Activated T-helper 2 cell treated with anti-CD3 and anti-CD28 coated beads, Interferon-gamma antibody, Interleukin-2, Interleukin-4, amounts not matched to agents 10 μg/mL and 5 μg/mL and 100 μg/mL, durations not matched to agents 14 hours and 24 hours and 36 hours (primary cell): Measurements from ENCODE around the gene ZEB2. TPM values are rescaled to one million over a fixed set of nuclear protein-coding genes. Genes with fewer than 3 reads are reported as not detected.

Experiments used
- DNase-seq: peaks from one replicate; pipeline ENCODE4 v3.0.0; 2021; ENCODE audit warnings: low spot score
- H3K27ac Mint-ChIP-seq: one replicate; pipeline ENCODE4 v1.8.0; 2021; ENCODE audit warnings: mixed read lengths
- H3K27me3 Mint-ChIP-seq: one replicate; pipeline ENCODE4 v1.8.0; 2021; ENCODE audit warnings: low read depth, mixed read lengths
- H3K36me3 Mint-ChIP-seq: one replicate; pipeline ENCODE4 v1.8.0; 2021; ENCODE audit warnings: low read depth, mixed read lengths
- H3K4me1 Mint-ChIP-seq: one replicate; pipeline ENCODE4 v1.8.0; 2021; ENCODE audit warnings: low read depth, mixed read lengths
- H3K4me3 Mint-ChIP-seq: one replicate; pipeline ENCODE4 v1.8.0; 2021; ENCODE audit warnings: low read depth, mild to moderate bottlenecking, moderate library complexity, mixed read lengths
- H3K9me3 Mint-ChIP-seq: one replicate; pipeline ENCODE4 v1.8.0; 2021; ENCODE audit warnings: mixed read lengths
- intact Hi-C: fragments of 100-400 bp; cut with micrococcal nuclease; formaldehyde crosslinking; loops from one replicate; pipeline ENCODE4 v1.15.1; 2023
- total RNA-seq: library from RNA; stranded (reverse); gene quantifications from 2 replicates; pipeline ENCODE4 v1.2.3, GENCODE V29; 2022

Gene ZEB2
- total RNA-seq, 1 donor from 2014 or later: 53.2 TPM

DNA sequence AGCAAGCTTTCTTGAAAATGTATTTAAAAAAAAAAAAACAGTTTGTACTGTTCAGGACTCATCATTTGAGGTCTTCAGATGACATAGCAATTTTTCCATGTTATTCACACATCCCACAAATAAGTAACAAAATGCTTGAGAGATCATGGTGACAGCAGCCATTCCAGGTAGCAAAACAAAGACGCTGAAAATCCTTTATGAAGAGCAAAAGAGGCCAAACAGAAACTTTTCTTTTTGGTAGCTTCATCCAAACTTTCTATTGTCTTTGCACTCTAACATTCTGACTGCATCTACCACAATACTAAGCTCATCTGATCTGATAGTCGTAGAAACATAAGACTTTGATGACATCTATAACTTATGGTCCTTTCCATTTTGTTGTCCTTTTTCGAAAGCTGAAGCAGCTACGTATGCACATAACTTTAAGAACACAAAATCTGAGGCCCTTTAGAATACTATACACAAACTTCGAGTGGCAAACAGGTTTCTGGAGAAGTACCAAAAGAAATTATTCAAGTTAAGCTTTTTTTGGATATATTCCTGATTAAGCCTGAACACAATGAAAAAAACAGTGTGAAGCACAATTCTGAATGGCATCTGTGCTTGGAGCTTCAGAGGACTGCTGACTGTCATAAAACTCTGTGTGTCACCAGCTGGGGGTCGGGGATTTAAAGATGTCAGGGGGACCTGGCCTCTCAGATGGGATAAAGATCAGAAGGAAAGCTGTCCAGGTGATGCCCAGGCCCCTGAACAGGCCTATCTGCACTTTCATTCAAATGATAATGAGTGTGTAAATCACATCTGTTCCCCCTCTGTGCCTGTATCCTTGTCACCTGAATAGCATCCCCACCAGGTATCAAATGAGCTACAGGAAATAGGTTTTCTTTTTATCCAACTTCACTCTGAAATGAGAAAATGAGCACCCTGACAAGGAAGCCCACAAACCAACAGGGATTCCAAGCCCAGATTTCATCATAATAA lies 75.8 kb downstream of the ZEB2 start:
- H3K4me1 Mint-ChIP-seq: peaks cover 21% of the 10 kb centered on the region
- no peaks in the 10 kb centered on the region for H3K27me3 Mint-ChIP-seq
- intact Hi-C loops: no loop called here
- no peak for DNase-seq
- H3K9me3 Mint-ChIP-seq: no peaks in the 10 kb centered on the region
- H3K27ac Mint-ChIP-seq: no peak overlapping the region
- no peak overlapping the region for H3K4me3 Mint-ChIP-seq
- peaks cover 31% of the 10 kb centered on the region for H3K36me3 Mint-ChIP-seq

- Mint-ChIP-seq H3K27ac (no peak overlapping the region), H3K27me3 (no peaks in the 10 kb centered on the region), H3K4me1 (peaks cover 9% of the 10 kb centered on the region), H3K9me3 (no peaks in the 10 kb centered on the region), H3K4me3 (no peak overlapping the region), H3K36me3 (peaks cover 31% of the 10 kb centered on the region)
- intact Hi-C loops: no loop called here
- no peak for DNase-seq
Measured at GRCh38 chr2:144441711-144442141, 78.2 kb downstream of the ZEB2 start.

- no peak overlapping the region for H3K4me3 Mint-ChIP-seq
- H3K9me3 Mint-ChIP-seq: no peaks in the 10 kb centered on the region
- peaks cover 26% of the 10 kb centered on the region for H3K36me3 Mint-ChIP-seq
- no peak overlapping the region for H3K27ac Mint-ChIP-seq
- H3K4me1 Mint-ChIP-seq: peaks cover 7% of the 10 kb centered on the region
- no peaks in the 10 kb centered on the region for H3K27me3 Mint-ChIP-seq
- intact Hi-C loops: no loop called here
- DNase-seq: no peak
Measured at GRCh38 chr2:144439993-144440392, 79.9 kb downstream of the ZEB2 start.

- Mint-ChIP-seq H3K4me1 (peaks cover 7% of the 10 kb centered on the region), H3K4me3 (no peak overlapping the region), H3K36me3 (peaks cover 32% of the 10 kb centered on the region), H3K27me3 (no peaks in the 10 kb centered on the region), H3K27ac (no peak overlapping the region), H3K9me3 (no peaks in the 10 kb centered on the region)
- DNase-seq: no peak
- intact Hi-C loops: no loop called here
Measured at GRCh38 chr2:144438801-144439631, 80.9 kb downstream of the ZEB2 start.

DNA sequence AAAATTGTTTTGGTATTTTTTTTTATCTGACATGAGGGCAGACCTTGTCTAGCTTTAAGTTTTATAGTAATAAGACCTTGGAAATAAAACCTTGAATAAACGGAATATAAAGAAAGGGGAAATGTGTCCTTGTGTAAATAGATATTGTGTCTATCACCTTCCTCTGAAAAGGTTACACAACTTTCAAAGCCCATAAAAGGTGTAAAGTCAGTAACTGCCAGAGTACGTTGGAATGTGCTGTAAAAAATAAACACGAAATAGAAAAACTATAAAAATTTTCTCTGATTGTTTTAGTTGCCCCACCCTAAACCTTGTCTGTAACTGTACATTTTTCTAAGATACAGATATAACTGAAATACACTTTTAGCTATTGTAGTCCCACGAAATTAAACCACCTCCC lies 82.3 kb downstream of the ZEB2 start:
- no peak overlapping the region for H3K27ac Mint-ChIP-seq
- no peaks in the 10 kb centered on the region for H3K9me3 Mint-ChIP-seq
- no peak for DNase-seq
- H3K4me1 Mint-ChIP-seq: peaks cover 7% of the 10 kb centered on the region
- H3K27me3 Mint-ChIP-seq: no peaks in the 10 kb centered on the region
- intact Hi-C loops: no loop called here
- H3K36me3 Mint-ChIP-seq: peaks cover 33% of the 10 kb centered on the region
- no peak overlapping the region for H3K4me3 Mint-ChIP-seq

GRCh38 chr2:144434425-144435222 lies 85.3 kb downstream of the ZEB2 start:
- H3K9me3 Mint-ChIP-seq: no peaks in the 10 kb centered on the region
- intact Hi-C loops: no loop called here
- peaks cover 6% of the 10 kb centered on the region for H3K4me1 Mint-ChIP-seq
- DNase-seq: no peak
- H3K36me3 Mint-ChIP-seq: peaks cover 28% of the 10 kb centered on the region
- no peak overlapping the region for H3K4me3 Mint-ChIP-seq
- H3K27ac Mint-ChIP-seq: no peak overlapping the region
- H3K27me3 Mint-ChIP-seq: no peaks in the 10 kb centered on the region

- DNase-seq: no peak
- H3K27ac Mint-ChIP-seq: no peak overlapping the region
- H3K9me3 Mint-ChIP-seq: no peaks in the 10 kb centered on the region
- intact Hi-C loops: no loop called here
- H3K36me3 Mint-ChIP-seq: peaks cover 31% of the 10 kb centered on the region
- peaks cover 6% of the 10 kb centered on the region for H3K4me1 Mint-ChIP-seq
- no peak overlapping the region for H3K4me3 Mint-ChIP-seq
- no peaks in the 10 kb centered on the region for H3K27me3 Mint-ChIP-seq
Measured at GRCh38 chr2:144432921-144433320, 87.0 kb downstream of the ZEB2 start.

DNA sequence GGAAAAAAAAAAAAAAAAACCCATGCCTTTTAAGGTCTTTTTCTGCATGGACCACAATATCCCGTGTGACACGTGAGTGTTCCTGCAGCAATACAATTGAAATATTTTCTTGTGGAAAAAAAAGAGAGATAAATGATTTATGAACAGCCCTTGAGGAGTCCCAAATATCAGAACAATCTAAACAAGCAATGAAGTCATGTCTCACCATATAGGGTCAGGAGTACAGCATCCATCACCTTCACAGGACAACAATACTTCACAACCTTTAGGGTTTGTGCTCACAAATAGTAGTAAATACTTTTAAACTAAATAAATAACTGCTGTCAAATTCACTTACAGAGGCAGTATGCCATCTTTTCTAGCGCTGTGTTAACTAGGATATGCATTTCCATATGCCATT lies 87.9 kb downstream of the ZEB2 start:
- DNase-seq: no peak
- H3K4me3 Mint-ChIP-seq: no peak overlapping the region
- peaks cover 8% of the 10 kb centered on the region for H3K4me1 Mint-ChIP-seq
- no peak overlapping the region for H3K27ac Mint-ChIP-seq
- peaks cover 36% of the 10 kb centered on the region for H3K36me3 Mint-ChIP-seq
- intact Hi-C loops: no loop called here
- H3K9me3 Mint-ChIP-seq: no peaks in the 10 kb centered on the region
- no peaks in the 10 kb centered on the region for H3K27me3 Mint-ChIP-seq

DNA sequence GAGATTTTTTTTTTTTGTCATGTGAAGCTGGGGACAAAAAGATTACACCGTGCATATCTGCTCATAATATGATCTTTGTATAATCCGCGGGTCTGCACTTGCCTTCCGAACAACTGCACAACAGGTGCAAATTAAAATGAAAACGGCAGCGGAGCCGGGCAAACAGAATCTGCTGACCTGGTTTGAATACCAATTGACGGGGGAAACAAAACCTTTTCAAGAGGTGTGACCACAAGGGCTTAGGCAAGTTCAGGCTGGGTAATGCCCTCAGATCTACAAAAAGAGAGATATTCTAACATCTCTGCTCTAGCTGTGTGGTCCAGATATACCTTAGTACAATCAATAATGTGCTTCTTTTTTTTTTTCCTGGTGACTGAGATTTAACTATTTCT lies 88.5 kb downstream of the ZEB2 start:
- Mint-ChIP-seq H3K27me3 (no peaks in the 10 kb centered on the region), H3K9me3 (no peaks in the 10 kb centered on the region), H3K4me1 (peaks cover 9% of the 10 kb centered on the region), H3K4me3 (no peak overlapping the region), H3K36me3 (peaks cover 39% of the 10 kb centered on the region), H3K27ac (no peak overlapping the region)
- DNase-seq: no peak
- intact Hi-C loops: no loop called here

DNA sequence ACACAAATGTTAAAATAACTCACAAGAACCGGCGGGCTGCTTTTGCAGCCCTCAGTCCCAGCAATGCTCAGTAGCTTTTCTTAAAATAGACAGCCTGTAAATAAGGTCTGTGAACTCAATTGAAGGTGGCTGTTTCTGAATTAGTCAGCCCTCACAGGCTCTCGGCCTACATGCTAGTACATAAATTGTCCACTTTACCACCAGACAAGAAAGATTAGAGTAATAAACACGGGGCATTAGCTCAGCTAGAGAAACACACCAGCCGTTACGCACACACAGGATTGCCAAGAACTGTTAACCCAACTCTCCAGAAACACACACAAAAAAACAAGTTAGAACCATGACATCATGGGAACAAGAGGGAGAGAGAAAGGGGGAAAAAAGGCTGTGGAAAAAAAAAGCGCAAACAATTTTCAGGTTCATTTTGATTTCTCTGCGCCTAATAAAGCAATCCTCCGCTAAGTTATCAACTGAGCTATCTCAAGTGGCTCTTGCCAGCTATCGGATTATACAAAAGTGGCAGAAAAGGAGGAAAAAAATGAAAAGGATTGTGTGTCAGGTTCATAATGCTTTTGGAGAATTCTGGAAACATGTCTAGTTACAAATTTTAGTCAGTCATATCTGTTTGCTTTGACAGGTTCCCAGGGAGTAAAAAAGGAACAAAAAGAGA lies 89.1 kb downstream of the ZEB2 start:
- intact Hi-C loops: no loop called here
- Mint-ChIP-seq H3K27ac (no peak overlapping the region), H3K27me3 (no peaks in the 10 kb centered on the region), H3K9me3 (no peaks in the 10 kb centered on the region), H3K4me1 (peaks cover 11% of the 10 kb centered on the region), H3K36me3 (peaks cover 39% of the 10 kb centered on the region), H3K4me3 (no peak overlapping the region)
- DNase-seq: no peak

- no peak for DNase-seq
- no peaks in the 10 kb centered on the region for H3K9me3 Mint-ChIP-seq
- H3K4me3 Mint-ChIP-seq: no peak overlapping the region
- peaks cover 18% of the 10 kb centered on the region for H3K4me1 Mint-ChIP-seq
- H3K27me3 Mint-ChIP-seq: no peaks in the 10 kb centered on the region
- intact Hi-C loops: no loop called here
- H3K27ac Mint-ChIP-seq: no peak overlapping the region
- H3K36me3 Mint-ChIP-seq: peaks cover 34% of the 10 kb centered on the region
Measured at GRCh38 chr2:144429396-144430112, 90.4 kb downstream of the ZEB2 start.
